PC-9 (cell line): Measurements from ENCODE around the gene RPL22.

ENCODE experiments used
- CTCF ChIP-seq: fragments of 200-600 bp; sonication (generic); conservative IDR thresholded peaks from 2 replicates; pipeline ENCODE4 v1.6.1; 2017; ENCODE audit warnings: mixed run types, antibody characterized with exemption, mild to moderate bottlenecking, moderate library complexity
- EZH2 ChIP-seq: fragments of 200-600 bp; sonication (generic); IDR thresholded peaks from 2 replicates; pipeline ENCODE4 v1.8.0; 2017; ENCODE audit warnings: antibody characterized with exemption, low read depth

GRCh38 chr1:6244401-6245049 is 45.1 kb upstream of the RPL22 start:
- TF ChIP-seq EZH2 (no peak), CTCF (no peak)
